HFFc6 (cell line): Measurements from ENCODE around the gene OLA1. TPM values are rescaled to one million over a fixed set of nuclear protein-coding genes. Genes with fewer than 3 reads are reported as not detected.
A peak's percentile ranks its signal among the peaks of the same experiment; 100 is the strongest.

Experiments used
- DNase-seq: peaks from one replicate; pipeline ENCODE4 v3.0.0-alpha.2; 2018
- H3K27ac Mint-ChIP-seq: 2 replicates; pipeline ENCODE4 v1.8.0; 2020; ENCODE audit warnings: mild to moderate bottlenecking, mixed read lengths
- H3K27me3 Mint-ChIP-seq: 2 replicates; pipeline ENCODE4 v1.8.0; 2021; ENCODE audit warnings: mild to moderate bottlenecking, moderate library complexity, mixed read lengths; ENCODE audit not compliant: insufficient read depth
- H3K36me3 Mint-ChIP-seq: 2 replicates; pipeline ENCODE4 v1.8.0; 2021; ENCODE audit warnings: low read depth, mixed read lengths
- H3K4me1 Mint-ChIP-seq: 2 replicates; pipeline ENCODE4 v1.8.0; 2020; ENCODE audit warnings: low read depth, mixed read lengths
- H3K4me3 Mint-ChIP-seq: 2 replicates; pipeline ENCODE4 v1.8.0; 2020; ENCODE audit warnings: mild to moderate bottlenecking, moderate library complexity, mixed read lengths
- H3K9me3 Mint-ChIP-seq: 2 replicates; pipeline ENCODE4 v1.8.0; 2020; ENCODE audit warnings: mild to moderate bottlenecking, mixed read lengths
- CTCF ChIP-seq: fragments of 200-600 bp; sonication (generic); IDR thresholded peaks from 2 replicates; pipeline ENCODE4 v1.5.0; 2021; ENCODE audit warnings: antibody characterized with exemption, mild to moderate bottlenecking
- total RNA-seq, 6 experiments: library from RNA; stranded (reverse); fragmentation: NEBNext Ultra II Directional; extraction: Animal tissue kit (Norgen Biotek cat#: 25700); gene quantifications; 2 replicates in 1 of 6; 3 replicates in 5 of 6; pipeline ENCODE4 v1.2.3, GENCODE V29; 2021

Gene OLA1
- total RNA-seq, 6 experiments from 2014 or later: 105 to 123 (median 106) TPM

- H3K9me3 Mint-ChIP-seq: no peaks in the 10 kb centered on the region; the same call in 1 of the 2 replicates
- peaks cover 11% of the 10 kb centered on the region for H3K27me3 Mint-ChIP-seq
- H3K36me3 Mint-ChIP-seq: no peaks in the 10 kb centered on the region
- no peak for DNase-seq
- no peak overlapping the region for H3K4me3 Mint-ChIP-seq
- no peak for TF ChIP-seq CTCF
- peaks cover 23% of the 10 kb centered on the region for H3K4me1 Mint-ChIP-seq
- no peak overlapping the region for H3K27ac Mint-ChIP-seq
These were observed 184.7 kb downstream of the OLA1 start for GRCh38 chr2:174063492-174064092.

- TF ChIP-seq CTCF: no peak
- no peaks in the 10 kb centered on the region; the same call in none of the 2 replicates for H3K9me3 Mint-ChIP-seq
- no peak for DNase-seq
- H3K27me3 Mint-ChIP-seq: peaks cover 11% of the 10 kb centered on the region
- no peak overlapping the region for H3K27ac Mint-ChIP-seq
- H3K4me1 Mint-ChIP-seq: peaks cover 28% of the 10 kb centered on the region
- H3K4me3 Mint-ChIP-seq: no peak overlapping the region
- peaks cover 3% of the 10 kb centered on the region; the same call in 1 of the 2 replicates for H3K36me3 Mint-ChIP-seq
These were observed 185.4 kb downstream of the OLA1 start for GRCh38 chr2:174062934-174063333.

GRCh38 chr2:174059884-174060244 lies 188.5 kb downstream of the OLA1 start:
- Mint-ChIP-seq H3K27ac (peak overlapping the region; percentile 89), H3K27me3 (peaks cover 5% of the 10 kb centered on the region; the same call in 1 of the 2 replicates), H3K4me1 (peaks cover 29% of the 10 kb centered on the region), H3K9me3 (no peaks in the 10 kb centered on the region; the same call in 1 of the 2 replicates), H3K4me3 (peak overlapping the region; percentile 53), H3K36me3 (peaks cover 13% of the 10 kb centered on the region; the same call in 1 of the 2 replicates)
- TF ChIP-seq CTCF: no peak
- peak; percentile 67 for DNase-seq

- H3K4me1 Mint-ChIP-seq: peaks cover 29% of the 10 kb centered on the region
- TF ChIP-seq CTCF: no peak
- peak overlapping the region; percentile 89 for H3K27ac Mint-ChIP-seq
- peak; percentile 89 for DNase-seq
- no peaks in the 10 kb centered on the region; the same call in 1 of the 2 replicates for H3K9me3 Mint-ChIP-seq
- H3K4me3 Mint-ChIP-seq: peak overlapping the region; percentile 53
- peaks cover under 1% of the 10 kb centered on the region; the same call in 1 of the 2 replicates for H3K27me3 Mint-ChIP-seq
- H3K36me3 Mint-ChIP-seq: peaks cover 13% of the 10 kb centered on the region; the same call in 1 of the 2 replicates
These were observed 189.0 kb downstream of the OLA1 start for GRCh38 chr2:174059178-174059883.

- no peak for DNase-seq
- Mint-ChIP-seq H3K9me3 (no peaks in the 10 kb centered on the region; the same call in 1 of the 2 replicates), H3K4me3 (no peak overlapping the region), H3K27ac (peak overlapping the region; percentile 89), H3K27me3 (no peaks in the 10 kb centered on the region), H3K4me1 (peaks cover 29% of the 10 kb centered on the region), H3K36me3 (peaks cover 13% of the 10 kb centered on the region; the same call in 1 of the 2 replicates)
- no peak for TF ChIP-seq CTCF
These were observed 189.9 kb downstream of the OLA1 start for GRCh38 chr2:174058456-174058855.
